Liver (tissue), 9 donors: Measurements from ENCODE around the gene IFNLR1. TPM values are rescaled to one million over a fixed set of nuclear protein-coding genes. Genes with fewer than 3 reads are reported as not detected.

Experiments used
- DNase-seq: peaks from one replicate; pipeline ENCODE4 v3.0.0-alpha.2; 2017; ENCODE audit warnings: low spot score
- H3K27ac ChIP-seq, 2 donors: one replicate each; pipeline ENCODE4 v1.7.0; 2013; ENCODE audit warnings: inconsistent platforms in 2 of 2, low read length in 2 of 2, control low read depth in 1 of 2, low read depth in 1 of 2, mild to moderate bottlenecking in 1 of 2
- H3K27me3 ChIP-seq, 4 donors: one replicate each; pipeline versions ENCODE4 v1.6.1 to v1.7.0; 2013; ENCODE audit warnings: low read length in 3 of 4, inconsistent platforms in 1 of 4, mild to moderate bottlenecking in 1 of 4, moderate library complexity in 1 of 4; ENCODE audit not compliant: control insufficient read depth in 4 of 4, insufficient read depth in 4 of 4
- H3K36me3 ChIP-seq, 4 donors: one replicate each; pipeline versions ENCODE4 v1.6.1 to v1.7.0; 2013; ENCODE audit warnings: low read length in 3 of 4, mild to moderate bottlenecking in 3 of 4, low read depth in 1 of 4, moderate library complexity in 1 of 4; ENCODE audit not compliant: control insufficient read depth in 4 of 4, insufficient read depth in 3 of 4
- H3K4me1 ChIP-seq, 4 donors: one replicate each; pipeline versions ENCODE4 v1.6.1 to v1.7.0; 2013; ENCODE audit warnings: low read length in 3 of 4, mild to moderate bottlenecking in 3 of 4, moderate library complexity in 1 of 4; ENCODE audit not compliant: control insufficient read depth in 4 of 4, insufficient read depth in 4 of 4
- H3K4me3 ChIP-seq, 3 donors: one replicate each; pipeline versions ENCODE4 v1.6.1 to v1.7.0; 2013; ENCODE audit warnings: low read length in 3 of 3, control low read depth in 1 of 3, low read depth in 1 of 3, mild to moderate bottlenecking in 1 of 3
- H3K9ac ChIP-seq, 2 donors: one replicate each; pipeline ENCODE4 v1.7.0; 2013; ENCODE audit warnings: low read length in 2 of 2, mild to moderate bottlenecking in 2 of 2, moderate library complexity in 2 of 2, control low read depth in 1 of 2, low read depth in 1 of 2
- H3K9me3 ChIP-seq, 4 donors: one replicate each; pipeline versions ENCODE4 v1.6.1 to v1.7.0; 2013; ENCODE audit warnings: low read length in 3 of 4; ENCODE audit not compliant: control insufficient read depth in 4 of 4
- ATF3 ChIP-seq: IDR thresholded peaks from 2 replicates; pipeline ENCODE4 v1.6.1; 2016; ENCODE audit warnings: antibody characterized with exemption
- FOXA1 ChIP-seq: IDR thresholded peaks from 2 replicates; pipeline ENCODE4 v1.6.1; 2016; ENCODE audit warnings: antibody characterized with exemption
- FOXA2 ChIP-seq: IDR thresholded peaks from 2 replicates; pipeline ENCODE4 v1.6.1; 2016; ENCODE audit warnings: antibody characterized with exemption
- HNF4G ChIP-seq: IDR thresholded peaks from 2 replicates; pipeline ENCODE4 v1.6.1; 2016; ENCODE audit warnings: antibody characterized with exemption
- MAX ChIP-seq: IDR thresholded peaks from 2 replicates; pipeline ENCODE4 v1.6.1; 2016; ENCODE audit warnings: antibody characterized with exemption
- NR2F2 ChIP-seq: IDR thresholded peaks from 2 replicates; pipeline ENCODE4 v1.6.1; 2016; ENCODE audit warnings: antibody characterized with exemption
- RXRA ChIP-seq, 2 donors: IDR thresholded peaks; 2 replicates each; pipeline ENCODE4 v1.6.1; 2017 to 2018; ENCODE audit warnings: antibody characterized with exemption in 2 of 2, mild to moderate bottlenecking in 1 of 2
- YY1 ChIP-seq: IDR thresholded peaks from 2 replicates; pipeline ENCODE4 v1.6.1; 2016; ENCODE audit warnings: antibody characterized with exemption, mild to moderate bottlenecking
- WGBS: extraction: QIAGEN DNeasy Blood & Tissue Kit; methylation state at CpG from one replicate; pipeline ENCODE4 v1.1.7; 2013; 5-methylcytosine and 5-hydroxymethylcytosine counted together
- polyA plus RNA-seq, 2 donors: library from polyadenylated mRNA; stranded (reverse) in 1 of 2; unstranded in 1 of 2; fragments of 200-250 nt in 1 of 2; fragments of >200 nt in 1 of 2; fragmentation: Nextera tagmentation in 1 of 2; extraction: Ambion mirVana in 1 of 2; gene quantifications; one replicate each; pipeline versions ENCODE4 v1.2.1 to v1.2.3, GENCODE V29; 2013 to 2015
- total RNA-seq, 2 donors: library from RNA; depleted of rRNA; stranded (reverse); fragments of >200 nt; gene quantifications; one replicate each; pipeline ENCODE4 v1.2.3, GENCODE V29; 2014
- donor health status: healthy.
- donor health status: healthy.
- donor health status: healthy.
- donor health status: healthy.
- donor health status: healthy.

Gene IFNLR1
- total and polyA plus RNA-seq, 4 donors, result 2.2 to 6.4 (median 3.5) TPM

GRCh38 chr1:24105368-24106160 lies 81.5 kb downstream of the IFNLR1 start (continued):
- no peak for TF ChIP-seq YY1
- no peak for TF ChIP-seq FOXA1
- TF ChIP-seq MAX, result no peak

GRCh38 chr1:24104854-24105253 lies 82.2 kb downstream of the IFNLR1 start:
- no peaks in the 10 kb centered on the region for H3K9me3 ChIP-seq
- TF ChIP-seq RXRA (IDR thresholded peaks at IDR 0.05), result no peak
- no peak for TF ChIP-seq ATF3
- no peak for TF ChIP-seq NR2F2
- TF ChIP-seq HNF4G, result no peak
- no peak for TF ChIP-seq FOXA2
- no peaks in the 10 kb centered on the region for H3K36me3 ChIP-seq
- no peak overlapping the region for H3K9ac ChIP-seq
- no peak for DNase-seq
- H3K27me3 ChIP-seq, result no peaks in the 10 kb centered on the region
- H3K27ac ChIP-seq, result no peak overlapping the region
- WGBS, result 93% methylated on average over 7 of the region's 7 CpGs
- no peaks in the 10 kb centered on the region for H3K4me1 ChIP-seq
- H3K4me3 ChIP-seq, result no peak overlapping the region

Other genes starting within 250 kb of the IFNLR1 start
- 10 to 100 TPM; 46.5 to 63.6 TPM for gene PNRC2, start 227.5 kb downstream of the IFNLR1 start, total RNA-seq
- 10 to 100 TPM; 24.9 to 26.0 TPM for gene PNRC2, start 227.5 kb downstream of the IFNLR1 start, polyA plus RNA-seq
- 10 to 100 TPM; 58.8 to 77.5 TPM for gene SRSF10, start 207.0 kb downstream of the IFNLR1 start, total RNA-seq
- 10 to 100 TPM; 29.9 to 68.7 TPM for gene SRSF10, start 207.0 kb downstream of the IFNLR1 start, polyA plus RNA-seq
- gene MYOM3, start 75.2 kb downstream of the IFNLR1 start, total RNA-seq, result under 1 TPM; 0.05 to 0.17 TPM
- gene MYOM3, start 75.2 kb downstream of the IFNLR1 start, polyA plus RNA-seq, result under 1 TPM in 1 of 2 donors, not detected in 1; 0.01 TPM
- 1 to 10 TPM; 2.1 to 4.5 TPM for gene IL22RA1, start 44.1 kb downstream of the IFNLR1 start, total RNA-seq
- 1 to 10 TPM; 3.4 to 3.5 TPM for gene IL22RA1, start 44.1 kb downstream of the IFNLR1 start, polyA plus RNA-seq
- gene GRHL3, start 132.1 kb upstream of the IFNLR1 start, total RNA-seq, result under 1 TPM; 0.08 to 0.09 TPM
- under 1 TPM; 0.07 to 0.09 TPM for gene GRHL3, start 132.1 kb upstream of the IFNLR1 start, polyA plus RNA-seq
- 1 to 10 TPM in 1 of 2 donors, under 1 TPM in 1; 0.92 to 2.9 TPM for gene STPG1, start 226.5 kb upstream of the IFNLR1 start, total RNA-seq
- gene STPG1, start 226.5 kb upstream of the IFNLR1 start, polyA plus RNA-seq, result 1 to 10 TPM in 1 of 2 donors, under 1 TPM in 1; 0.93 to 1.2 TPM
- 10 to 100 TPM in 1 of 2 donors, 1 to 10 TPM in 1; 7.5 to 12.0 TPM for gene NIPAL3, start 228.5 kb upstream of the IFNLR1 start, total RNA-seq
- 1 to 10 TPM; 3.0 to 4.5 TPM for gene NIPAL3, start 228.5 kb upstream of the IFNLR1 start, polyA plus RNA-seq